Suppressor macrophage treated with lipopolysaccharide for 4 hours (primary cell): ENCODE data around the gene GAB2.
A peak's percentile ranks its signal among the peaks of the same experiment; 100 is the strongest.
"Not testable (repeated sequence)": the region's sequence is repeated elsewhere in the genome, so short reads cannot be mapped to it uniquely, and the experiment has no call there.

Experiments used
- DNase-seq: peaks from one replicate; pipeline ENCODE4 v3.0.0-alpha.2; 2020

GAB2 gene

DNA sequence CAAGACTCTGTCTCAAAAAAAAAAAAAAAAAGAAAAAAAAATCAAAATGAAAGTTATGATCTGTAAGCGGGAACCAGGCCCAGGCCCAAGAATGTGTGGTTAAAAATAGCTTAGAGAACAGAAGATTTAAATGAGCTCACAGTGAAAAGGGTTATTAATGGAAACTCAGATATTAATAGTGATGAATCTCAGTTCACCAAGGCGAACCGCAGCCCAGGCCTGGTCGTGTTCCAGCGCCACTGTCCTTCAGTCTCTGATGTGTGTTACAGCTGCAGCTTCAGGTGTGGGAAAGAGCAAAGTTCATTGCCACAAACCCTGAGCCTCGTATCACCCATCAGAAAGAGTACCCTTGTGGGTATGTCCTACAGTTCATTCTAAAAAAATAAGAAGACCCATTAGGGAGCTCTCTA is 107.1 kb downstream of the GAB2 start:
- DNase-seq = peak; percentile 37

DNA sequence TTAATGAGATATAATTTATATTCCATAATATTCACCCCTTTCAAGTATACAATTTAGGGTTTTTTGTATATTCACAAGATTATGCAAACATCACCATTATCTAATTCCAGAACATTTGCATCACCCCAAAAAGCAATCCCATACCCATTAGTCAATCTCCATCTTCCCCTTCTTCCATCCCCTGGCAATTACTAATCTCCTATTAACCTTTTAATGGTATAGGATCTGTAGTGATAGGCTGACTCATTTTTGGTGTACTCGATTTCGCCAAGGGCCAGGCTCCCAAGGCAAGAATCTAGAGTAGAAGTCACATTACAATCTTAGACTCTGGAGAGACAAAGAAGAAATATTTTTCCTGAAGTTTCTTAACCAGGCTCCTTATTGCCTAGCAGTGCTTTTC is 113.4 kb downstream of the GAB2 start:
- DNase-seq = peak; percentile 60

DNA sequence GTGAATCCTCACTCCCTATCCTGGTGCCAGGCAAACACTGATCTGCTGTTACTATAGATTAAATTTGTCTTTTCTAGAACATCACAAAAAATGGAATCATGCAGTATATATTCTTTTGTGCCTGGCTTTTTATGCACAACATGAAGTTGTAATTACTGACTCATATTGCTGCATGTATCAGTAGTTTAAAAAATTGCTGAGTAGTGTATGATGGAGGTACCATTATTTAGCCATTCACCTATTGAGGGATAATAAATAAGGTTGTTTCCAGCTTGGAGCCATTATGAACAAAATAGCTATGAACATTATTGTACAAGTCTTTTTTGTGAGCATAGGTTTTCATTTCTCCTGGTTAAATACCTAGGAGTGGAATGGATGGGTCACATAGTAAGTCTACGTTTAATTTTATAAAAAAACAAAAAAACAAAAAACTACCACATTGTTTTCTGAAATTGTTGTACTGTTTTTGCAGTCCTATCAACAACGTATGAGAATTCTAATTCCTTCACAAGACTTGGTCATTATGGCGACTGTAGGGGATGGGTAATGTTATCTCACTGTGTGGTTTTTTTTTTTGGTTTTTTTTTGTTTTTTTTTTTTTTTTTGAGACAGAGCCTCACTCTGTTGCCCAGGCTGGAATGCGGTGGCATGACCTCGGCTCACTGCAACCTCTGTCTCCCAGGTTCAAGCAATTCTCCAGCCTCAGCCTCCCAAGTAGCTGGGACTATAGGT is 117.3 kb downstream of the GAB2 start:
- DNase-seq = no peak

DNA sequence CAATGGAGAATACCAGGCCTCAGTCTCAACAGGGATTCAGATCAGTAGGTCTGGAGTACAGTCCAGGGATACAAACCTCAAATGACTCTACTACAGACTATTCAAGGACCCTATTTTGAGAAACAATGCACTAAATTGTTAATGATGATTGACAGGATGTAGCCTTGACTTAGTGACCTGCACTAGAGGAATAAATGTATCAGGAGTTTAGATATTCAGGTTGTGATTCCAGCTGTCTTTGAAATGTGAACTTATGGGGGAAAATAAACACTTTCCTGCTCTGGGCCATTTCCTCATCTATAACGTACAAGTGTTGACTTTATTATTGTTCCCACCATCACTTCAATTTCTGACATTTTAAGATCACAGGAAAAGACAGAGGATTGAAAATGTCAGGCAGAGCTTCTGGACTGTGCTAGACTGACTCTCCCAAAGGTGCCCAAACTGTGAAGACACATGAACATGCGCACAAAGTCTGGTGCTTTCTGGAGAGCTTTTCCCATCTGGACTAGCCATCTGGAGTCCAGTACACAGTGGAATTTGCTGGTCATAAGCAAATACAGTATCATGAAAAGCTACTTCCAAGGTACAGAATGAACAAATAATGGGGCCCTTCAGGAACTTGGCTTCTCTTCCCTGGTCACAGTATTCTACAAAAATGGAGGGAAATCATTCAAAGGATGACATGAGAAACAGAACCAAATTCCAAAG is 118.5 kb downstream of the GAB2 start:
- no peak for DNase-seq

DNA sequence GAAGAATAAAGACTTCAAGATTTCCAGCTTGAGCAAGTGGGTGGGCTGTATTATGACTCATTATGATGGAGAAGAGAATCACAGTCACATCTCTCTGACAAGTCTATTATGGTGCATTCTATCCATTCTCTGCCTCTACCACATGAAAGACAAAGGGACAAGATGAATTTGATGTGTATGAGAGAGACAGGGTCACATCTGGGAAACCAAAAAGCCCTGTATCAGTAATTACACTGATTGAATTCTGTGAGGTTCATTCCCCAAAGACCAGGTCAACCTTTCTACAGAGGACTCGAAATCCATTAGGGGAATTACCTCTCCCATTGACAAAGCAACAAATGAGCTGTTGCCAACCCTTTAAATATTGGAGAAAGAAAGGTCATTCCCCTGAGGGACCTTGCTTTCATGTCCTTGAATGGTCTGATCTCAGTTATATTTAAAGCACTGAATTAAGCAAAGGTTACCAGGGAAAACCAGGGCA is 119.3 kb downstream of the GAB2 start:
- peak; percentile 51 for DNase-seq

DNA sequence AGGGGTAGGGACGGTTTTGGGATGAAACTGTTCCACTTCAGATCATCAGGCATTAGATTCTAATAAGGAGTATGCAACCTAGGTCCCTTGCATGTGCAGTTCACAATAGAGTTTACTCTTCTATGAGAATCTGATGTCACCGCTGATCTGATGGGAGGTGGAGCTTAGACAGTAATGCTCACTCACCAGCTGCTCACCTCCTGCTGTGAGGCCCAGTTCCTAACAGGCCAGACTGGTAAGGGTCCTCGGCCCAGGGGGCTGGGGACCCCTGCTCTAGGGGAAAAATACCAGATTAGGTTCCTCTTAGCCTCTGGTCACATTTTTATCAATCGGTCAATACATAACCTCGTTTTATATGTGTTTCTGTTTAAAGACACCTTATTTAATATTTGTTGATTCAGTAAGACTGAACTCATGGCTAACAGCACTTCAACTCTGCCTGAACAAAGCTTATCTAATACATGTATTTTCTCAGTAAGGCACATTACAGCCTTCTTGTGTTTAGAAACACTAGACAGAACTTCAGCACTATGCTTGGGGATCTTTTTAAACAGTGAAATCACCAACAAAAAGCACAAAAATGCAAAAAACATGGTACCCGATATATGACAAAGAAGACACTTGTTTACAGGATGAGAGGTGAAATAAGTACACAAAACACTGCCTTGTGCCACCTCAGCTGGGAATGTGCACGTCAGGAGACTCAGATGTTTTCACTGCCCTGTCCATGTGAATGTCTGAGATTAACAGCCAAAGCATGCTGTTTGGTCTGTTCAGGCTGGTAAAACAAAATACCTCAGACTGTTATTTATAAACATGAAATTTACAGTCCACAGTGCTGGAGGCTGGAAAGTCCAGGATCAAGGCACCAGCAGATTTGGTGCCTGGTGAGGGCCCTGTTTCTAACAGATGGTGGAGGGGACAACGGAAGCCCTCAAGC is 121.4 kb downstream of the GAB2 start:
- DNase-seq = no peak

DNA sequence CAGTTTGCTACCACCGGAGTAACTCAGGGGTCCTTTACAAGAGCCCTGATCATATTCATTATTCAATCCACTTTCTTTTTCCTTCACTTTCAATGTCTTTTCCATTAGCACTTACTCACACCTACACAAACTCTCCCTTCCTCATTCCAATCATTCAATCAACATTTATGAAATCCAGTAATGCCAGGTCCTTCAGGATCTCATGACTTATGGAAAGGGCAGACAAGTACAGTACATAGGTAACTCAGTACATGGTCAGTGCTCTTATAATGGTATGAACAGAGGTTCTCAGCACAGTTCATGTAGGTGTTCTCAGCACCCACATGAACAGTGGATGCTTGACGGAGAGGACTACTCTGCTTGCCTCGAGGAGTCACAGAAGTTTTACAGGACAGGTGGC is 122.3 kb downstream of the GAB2 start:
- peak; percentile 40 for DNase-seq

DNA sequence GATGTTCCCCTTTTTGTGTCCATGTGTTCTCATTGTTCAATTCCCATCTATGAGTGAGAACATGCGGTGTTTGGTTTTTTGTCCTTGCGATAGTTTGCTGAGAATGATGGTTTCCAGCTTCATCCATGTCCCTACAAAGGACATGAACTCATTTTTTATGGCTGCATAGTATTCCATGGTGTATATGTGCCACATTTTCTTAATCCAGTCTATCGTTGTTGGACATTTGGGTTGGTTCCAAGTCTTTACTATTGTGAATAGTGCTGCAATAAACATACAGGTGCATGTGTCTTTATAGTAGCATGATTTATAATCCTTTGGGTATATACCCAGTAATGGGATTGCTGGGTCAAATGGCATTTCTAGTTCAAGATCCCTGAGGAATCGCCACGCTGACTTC is 123.5 kb downstream of the GAB2 start:
- DNase-seq = not testable (repeated sequence)

DNA sequence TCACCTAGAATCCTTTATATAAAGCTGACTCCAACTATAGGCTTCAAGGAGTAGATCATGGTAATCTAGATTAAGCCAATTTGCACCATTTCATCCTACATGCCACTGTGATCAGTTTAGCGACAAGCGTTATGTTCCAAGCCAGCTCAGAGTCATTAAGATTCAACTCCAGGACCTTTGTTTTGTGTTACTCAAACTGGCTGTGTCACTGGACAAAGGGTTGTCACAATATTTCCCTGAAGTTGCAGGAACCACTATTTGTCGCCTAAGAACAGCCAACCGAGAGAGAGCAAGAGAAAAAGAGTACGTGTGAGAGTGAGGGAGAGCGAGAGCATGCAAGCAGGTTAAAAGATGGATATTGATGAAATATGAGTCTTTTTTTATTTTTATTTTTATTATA is 124.1 kb downstream of the GAB2 start:
- no peak for DNase-seq

DNA sequence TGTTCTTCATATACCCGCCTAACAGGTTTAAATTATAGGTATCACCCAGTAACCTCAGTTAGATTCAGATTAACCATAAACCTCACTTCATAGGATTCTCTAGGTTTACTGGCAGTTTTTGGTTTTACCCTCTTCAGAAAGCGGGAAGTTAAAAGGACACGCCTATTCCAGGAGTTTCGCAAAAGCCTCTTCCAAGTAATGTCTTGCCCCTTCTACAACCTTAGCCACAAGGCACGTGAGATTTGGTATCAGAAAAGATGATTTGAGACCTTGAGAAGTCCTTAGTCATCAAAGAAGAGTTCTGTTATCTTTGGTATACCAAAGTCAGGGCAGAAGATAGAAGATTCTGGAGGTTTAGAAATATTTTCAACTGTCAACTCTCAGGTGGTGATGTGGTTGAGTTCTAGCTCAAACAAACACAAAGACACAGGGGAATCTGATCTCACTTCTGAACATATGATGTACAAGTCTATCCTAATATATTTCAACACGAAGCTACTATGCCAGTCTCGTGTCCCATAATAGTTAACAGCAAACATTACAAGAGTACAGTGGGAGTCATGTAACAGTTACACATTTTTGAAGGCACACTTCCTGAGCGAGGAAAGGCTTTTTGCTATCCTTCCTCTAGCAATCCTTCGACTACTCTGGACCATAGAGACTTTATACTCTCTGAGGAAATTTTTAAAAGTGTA is 125.4 kb downstream of the GAB2 start:
- peak; percentile 81 for DNase-seq

DNA sequence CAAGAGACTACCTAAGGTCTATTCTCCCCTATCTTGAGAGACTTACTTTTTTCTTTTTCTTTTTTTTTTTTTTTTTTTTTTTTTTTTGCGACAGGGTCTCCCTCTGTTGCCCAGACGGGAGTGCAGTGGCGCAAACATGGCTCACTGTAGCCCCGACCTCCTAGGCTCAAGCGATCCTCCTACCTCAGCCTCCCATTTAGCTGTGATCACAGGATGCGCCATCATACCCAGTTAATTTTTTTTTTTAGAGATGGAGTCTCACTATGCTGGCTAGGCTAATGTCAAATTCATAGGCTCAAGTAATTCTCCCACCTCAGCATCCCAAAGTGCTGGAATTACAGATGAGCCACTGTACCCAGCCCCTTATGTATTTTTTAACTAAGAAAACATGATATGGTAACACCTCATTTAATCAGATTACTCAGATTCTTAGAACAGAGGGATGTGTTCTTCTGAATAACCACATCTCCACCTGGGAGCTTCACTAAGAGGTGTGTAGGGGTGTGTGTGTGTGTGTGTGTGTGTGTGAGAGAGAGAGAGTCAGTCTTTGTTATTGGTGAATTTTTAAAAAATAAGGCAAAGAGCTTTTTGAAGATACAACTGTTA is 126.0 kb downstream of the GAB2 start:
- DNase-seq = no peak

DNA sequence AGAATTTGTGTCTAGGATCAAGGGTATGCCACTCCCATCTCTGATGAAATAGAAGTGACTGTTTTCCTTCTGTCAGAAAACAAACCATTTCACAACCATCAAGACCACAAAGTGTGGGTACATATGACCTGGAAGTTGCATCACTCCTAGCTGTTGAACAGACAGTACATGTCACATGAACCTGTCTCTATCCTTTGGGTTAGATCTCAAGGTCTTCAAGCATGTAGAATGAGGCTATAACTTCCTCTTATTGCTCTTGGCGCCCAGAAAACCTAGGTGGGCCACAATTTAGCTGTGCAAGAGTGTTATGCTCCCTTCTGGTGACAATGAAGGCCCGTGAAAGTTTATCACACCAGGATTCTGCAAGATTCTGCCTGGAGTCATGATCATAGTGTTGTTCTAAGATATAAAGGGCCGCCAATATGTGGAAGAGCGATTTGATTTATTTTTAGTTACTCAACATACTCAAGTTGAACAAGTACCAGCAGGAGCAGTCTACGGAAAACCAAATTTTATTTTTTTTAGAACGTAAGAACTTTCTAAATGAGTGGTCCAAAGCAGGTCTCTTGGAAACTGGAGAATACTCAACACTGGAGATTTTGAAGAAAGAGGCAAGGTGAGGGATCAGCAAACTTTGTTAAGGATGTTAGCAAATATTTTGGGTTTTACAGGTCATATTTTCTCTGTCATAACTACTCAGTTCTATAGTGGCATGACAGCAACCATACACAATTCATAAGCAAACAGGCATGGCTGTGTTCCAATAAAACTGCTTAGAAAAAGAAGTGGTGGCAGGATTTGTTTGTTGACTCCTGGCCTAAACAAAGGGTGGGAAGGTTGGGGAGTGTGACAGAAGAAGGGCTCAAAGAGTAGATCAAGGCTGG is 127.1 kb downstream of the GAB2 start:
- DNase-seq = peak; percentile 95

DNA sequence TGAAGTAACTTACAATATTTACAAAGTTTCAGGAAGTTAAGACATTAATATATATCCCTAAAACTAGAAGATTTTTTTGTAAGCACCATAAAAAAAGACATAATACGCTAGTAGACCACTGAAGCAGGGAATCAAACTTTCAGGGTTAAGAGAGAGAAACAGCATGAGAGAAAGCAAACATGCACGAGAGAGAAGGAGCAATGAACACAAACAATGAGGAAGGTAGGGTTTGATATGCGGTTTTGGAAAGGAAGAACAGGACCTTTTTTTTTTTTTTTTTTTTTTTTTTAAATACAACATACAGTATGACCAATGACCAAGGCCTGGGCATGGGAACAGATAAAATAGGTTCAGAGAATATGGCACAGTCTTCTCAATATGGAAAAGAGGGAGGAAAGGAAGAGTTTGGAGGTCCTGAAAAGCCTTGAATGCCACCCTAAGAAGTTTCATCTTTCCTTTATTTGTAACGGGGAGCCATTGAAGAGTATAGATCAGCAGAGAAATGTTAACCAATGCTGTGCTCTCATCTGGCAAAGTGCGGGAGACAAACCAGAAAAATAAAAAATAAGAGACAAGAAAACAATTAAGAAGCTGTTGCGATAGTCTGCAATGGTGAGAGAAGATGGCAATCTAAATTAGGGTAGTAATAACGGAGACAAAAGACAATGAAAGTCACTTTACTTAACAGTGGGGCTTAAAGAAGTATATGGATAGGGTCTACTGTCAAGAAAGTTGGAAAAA is 127.9 kb downstream of the GAB2 start:
- DNase-seq = no peak

DNA sequence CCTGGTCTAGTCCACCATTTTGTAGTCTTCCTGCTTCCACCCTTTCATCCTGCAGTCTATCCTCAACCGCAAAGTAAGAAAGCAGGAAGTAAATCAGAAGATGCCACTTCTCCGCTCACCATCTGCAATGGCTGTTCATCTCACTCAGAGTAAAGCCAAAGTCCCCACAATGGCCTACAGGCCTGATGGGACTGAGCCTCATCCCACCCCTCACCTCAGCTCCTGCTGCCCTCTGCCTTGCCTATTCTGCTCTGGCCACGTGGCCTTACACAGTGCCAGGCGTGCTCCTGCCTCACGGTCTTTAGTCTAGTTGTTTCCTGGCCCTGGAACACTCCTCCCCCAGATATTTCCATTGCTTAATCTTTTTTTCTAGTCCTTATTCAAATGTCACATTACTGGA is 133.4 kb downstream of the GAB2 start:
- DNase-seq = no peak

DNA sequence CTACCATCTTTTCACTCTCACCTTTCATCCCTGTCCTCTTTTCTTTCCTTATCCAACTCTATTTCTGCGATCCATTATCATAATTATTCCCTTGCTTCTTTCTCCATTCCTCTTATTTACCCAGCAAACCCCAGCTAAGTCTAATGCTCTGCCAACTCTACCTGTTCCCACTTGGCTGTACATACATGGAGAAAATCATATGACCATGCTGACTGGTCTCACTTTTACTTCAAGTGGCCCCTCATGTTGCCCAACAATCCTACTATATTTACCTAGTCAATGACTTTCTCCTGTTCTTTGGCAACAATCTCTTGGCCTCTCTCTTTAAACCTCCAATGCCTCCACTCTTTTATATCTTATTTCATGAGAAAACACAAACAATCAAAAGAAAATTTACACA is 134.8 kb downstream of the GAB2 start:
- DNase-seq = no peak

DNA sequence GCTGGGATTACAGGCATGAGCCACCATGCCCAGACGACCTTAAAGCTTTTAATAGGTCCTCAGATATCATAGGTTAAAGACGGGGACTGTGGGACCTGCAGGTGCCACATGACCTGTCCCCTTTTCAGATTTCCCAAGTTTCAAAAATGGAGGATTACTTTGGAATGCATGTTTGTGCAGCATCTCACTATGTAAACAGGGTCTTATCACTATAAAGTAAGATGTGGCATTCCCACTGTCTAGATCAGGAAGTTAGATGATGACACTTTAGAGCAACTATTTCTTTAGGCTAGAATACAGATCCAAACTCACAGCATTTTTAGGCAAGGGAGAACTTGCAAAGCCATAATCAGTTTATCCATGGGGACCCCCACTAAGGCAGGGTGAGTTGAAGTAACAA is 136.1 kb downstream of the GAB2 start:
- no peak for DNase-seq

DNA sequence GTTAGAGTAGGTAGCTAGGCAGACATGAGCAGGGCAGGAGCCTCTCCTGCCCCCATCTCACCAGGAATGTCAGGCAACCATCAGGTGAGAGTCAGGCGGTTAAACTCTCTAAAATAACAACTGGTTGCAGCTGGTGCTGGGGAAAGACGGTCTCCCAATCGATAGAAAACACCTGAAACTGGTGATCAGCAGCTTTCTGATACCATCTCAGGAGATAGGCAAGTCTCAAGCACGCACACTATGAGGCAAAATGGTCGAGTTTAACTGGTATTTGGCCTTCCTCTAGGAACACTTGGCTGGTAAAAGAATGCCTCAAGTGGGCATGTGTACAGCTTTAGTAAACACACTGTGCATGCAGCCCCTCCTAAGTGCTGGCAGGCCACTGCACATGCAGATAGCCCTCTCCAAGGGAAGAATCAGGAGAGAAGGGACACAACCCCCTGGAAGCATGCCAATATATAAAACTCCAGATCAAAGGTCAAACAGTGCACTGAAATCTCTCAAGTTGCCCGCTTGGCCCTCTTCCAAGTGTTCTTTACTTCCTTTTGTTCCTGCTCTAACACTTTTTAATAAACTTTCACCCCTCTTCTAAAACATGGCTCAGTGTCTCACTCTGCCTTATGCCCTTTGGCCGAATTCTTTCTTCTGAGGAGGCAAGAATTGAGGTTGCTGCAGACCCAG is 140.2 kb downstream of the GAB2 start:
- DNase-seq = no peak

DNA sequence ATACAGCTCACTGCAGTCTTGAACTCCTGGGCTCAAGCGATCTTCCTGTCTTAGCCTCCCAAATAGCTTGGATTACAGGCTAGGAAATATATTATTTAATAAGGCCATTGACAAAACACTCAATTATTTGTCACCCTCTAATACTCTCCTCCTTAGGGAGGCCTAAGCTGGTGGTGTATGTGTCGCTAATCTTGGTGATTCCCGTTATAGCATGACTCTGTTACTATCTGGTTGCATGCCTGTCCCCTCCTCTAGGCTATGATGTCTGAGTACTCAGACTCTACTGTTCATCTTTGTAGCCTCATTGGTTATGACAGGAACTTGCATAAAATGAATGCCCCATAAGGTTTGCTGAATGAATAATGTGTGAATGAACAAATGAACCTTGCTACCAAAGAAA is 141.3 kb downstream of the GAB2 start:
- DNase-seq = no peak

DNA sequence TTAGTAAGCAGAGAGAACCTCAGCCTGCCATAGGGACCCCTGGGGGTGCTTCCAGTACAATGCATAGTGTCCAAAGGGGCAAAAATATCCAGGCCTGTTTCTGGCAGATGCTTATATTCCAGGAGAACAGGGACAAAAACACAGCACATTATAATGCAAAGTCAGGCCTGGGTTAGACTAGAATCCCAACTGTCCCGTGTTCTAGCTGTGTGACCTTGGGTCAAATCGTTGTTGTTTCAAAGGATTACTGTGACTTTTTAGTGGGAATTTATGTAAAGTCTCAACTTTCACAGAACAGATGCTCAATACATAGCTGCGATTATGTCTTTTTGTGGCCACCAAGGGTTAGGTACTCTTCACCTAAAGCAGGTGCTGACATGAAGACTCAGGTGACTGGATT is 142.9 kb downstream of the GAB2 start:
- no peak for DNase-seq
